ENCODE data around the gene IGSF23. TPM values are rescaled to one million over a fixed set of nuclear protein-coding genes. Genes with fewer than 3 reads are reported as not detected.

IGSF23 gene
- total RNA-seq, 1 donor from 2014 or later: not detected

- Mint-ChIP-seq H3K27ac (no peak overlapping the region), H3K4me3 (no peak overlapping the region), H3K9me3 (peaks cover 5% of the 10 kb centered on the region), H3K27me3 (peaks cover 6% of the 10 kb centered on the region), H3K4me1 (no peaks in the 10 kb centered on the region), H3K36me3 (ENCODE audit: low read depth) (no peaks in the 10 kb centered on the region)
- no peak for DNase-seq
- TF ChIP-seq, protein P1, sequence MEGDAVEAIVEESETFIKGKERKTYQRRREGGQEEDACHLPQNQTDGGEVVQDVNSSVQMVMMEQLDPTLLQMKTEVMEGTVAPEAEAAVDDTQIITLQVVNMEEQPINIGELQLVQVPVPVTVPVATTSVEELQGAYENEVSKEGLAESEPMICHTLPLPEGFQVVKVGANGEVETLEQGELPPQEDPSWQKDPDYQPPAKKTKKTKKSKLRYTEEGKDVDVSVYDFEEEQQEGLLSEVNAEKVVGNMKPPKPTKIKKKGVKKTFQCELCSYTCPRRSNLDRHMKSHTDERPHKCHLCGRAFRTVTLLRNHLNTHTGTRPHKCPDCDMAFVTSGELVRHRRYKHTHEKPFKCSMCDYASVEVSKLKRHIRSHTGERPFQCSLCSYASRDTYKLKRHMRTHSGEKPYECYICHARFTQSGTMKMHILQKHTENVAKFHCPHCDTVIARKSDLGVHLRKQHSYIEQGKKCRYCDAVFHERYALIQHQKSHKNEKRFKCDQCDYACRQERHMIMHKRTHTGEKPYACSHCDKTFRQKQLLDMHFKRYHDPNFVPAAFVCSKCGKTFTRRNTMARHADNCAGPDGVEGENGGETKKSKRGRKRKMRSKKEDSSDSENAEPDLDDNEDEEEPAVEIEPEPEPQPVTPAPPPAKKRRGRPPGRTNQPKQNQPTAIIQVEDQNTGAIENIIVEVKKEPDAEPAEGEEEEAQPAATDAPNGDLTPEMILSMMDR (IDR thresholded peaks at IDR 0.05): no peak
- POLR2A ChIA-PET: no interaction called here
- ATAC-seq (ENCODE audit: low read depth): no peak
- CTCF ChIA-PET: no interaction called here
- intact Hi-C loops (cut with micrococcal nuclease): no loop called here
These were observed 32.1 kb upstream of the IGSF23 start for GRCh38 chr19:44581288-44581687.

DNA sequence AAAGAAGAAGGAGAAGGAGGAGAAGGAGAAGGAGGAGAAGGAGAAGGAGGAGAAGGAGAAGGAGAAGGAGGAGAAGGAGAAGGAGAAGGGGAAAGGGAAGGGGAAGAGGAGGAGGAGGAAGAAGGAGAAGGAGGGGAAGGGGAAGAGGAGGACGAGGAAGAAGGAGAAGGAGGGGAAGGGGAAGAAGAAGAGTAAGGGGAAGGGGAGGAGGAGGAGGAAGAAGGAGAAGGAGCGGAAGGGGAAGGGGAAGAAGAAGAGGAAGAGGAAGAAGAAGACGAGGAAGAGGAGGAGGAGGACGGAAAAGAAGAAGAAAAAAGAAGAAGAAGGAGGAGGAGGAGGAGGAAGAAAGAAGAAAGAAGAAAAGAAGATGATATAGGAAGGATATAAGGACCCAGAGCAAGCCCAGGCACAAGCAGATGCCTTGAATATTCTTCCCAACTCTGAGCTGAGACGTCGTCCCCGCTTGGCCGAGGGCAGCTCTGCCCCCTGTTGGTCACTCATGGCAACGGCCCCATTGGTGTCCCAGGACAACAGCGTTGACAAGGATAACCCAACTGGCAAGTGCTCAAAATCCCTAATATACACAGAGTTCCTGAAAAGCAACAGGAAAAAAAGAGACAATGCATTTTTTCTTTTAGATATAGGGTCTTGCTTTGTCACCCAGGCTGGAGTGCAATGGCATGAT, 30.6 kb upstream of the IGSF23 start:
- intact Hi-C loops (cut with micrococcal nuclease): no loop called here
- no peaks in the 10 kb centered on the region for H3K4me1 Mint-ChIP-seq

GRCh38 chr19:44585371-44586133, 27.8 kb upstream of the IGSF23 start:
- no peak for ATAC-seq (ENCODE audit: low read depth)
- ChIA-PET POLR2A (no interaction called here), CTCF (no interaction called here)
- H3K27me3 Mint-ChIP-seq: peaks cover 6% of the 10 kb centered on the region
- H3K27ac Mint-ChIP-seq: no peak overlapping the region
- DNase-seq: no peak
- TF ChIP-seq, protein P1 (IDR thresholded peaks at IDR 0.05): no peak
- H3K4me3 Mint-ChIP-seq: no peak overlapping the region
- H3K36me3 Mint-ChIP-seq (ENCODE audit: low read depth): no peaks in the 10 kb centered on the region
- intact Hi-C loops (cut with micrococcal nuclease): no loop called here
- peaks cover 7% of the 10 kb centered on the region for H3K9me3 Mint-ChIP-seq
- H3K4me1 Mint-ChIP-seq: no peaks in the 10 kb centered on the region

More for the DNA sequence above, 30.6 kb upstream of the IGSF23 start:
- peaks cover 10% of the 10 kb centered on the region for H3K9me3 Mint-ChIP-seq
- H3K36me3 Mint-ChIP-seq (ENCODE audit: low read depth): no peaks in the 10 kb centered on the region
- no peak overlapping the region for H3K4me3 Mint-ChIP-seq
- CTCF ChIA-PET: no interaction called here
- POLR2A ChIA-PET: no interaction called here
- H3K27me3 Mint-ChIP-seq: peaks cover 6% of the 10 kb centered on the region
- no peak for ATAC-seq (ENCODE audit: low read depth)
- TF ChIP-seq, protein P1 (IDR thresholded peaks at IDR 0.05): no peak
- DNase-seq: no peak
- H3K27ac Mint-ChIP-seq: no peak overlapping the region

GRCh38 chr19:44587963-44588770, 25.2 kb upstream of the IGSF23 start:
- Mint-ChIP-seq H3K27ac (no peak overlapping the region), H3K36me3 (ENCODE audit: low read depth) (no peaks in the 10 kb centered on the region), H3K4me3 (no peak overlapping the region), H3K9me3 (peaks cover 11% of the 10 kb centered on the region), H3K4me1 (no peaks in the 10 kb centered on the region), H3K27me3 (peaks cover 11% of the 10 kb centered on the region)
- TF ChIP-seq, protein P1 (IDR thresholded peaks at IDR 0.05): no peak
- DNase-seq: no peak
- CTCF ChIA-PET: no interaction called here
- POLR2A ChIA-PET: no interaction called here
- intact Hi-C loops (cut with micrococcal nuclease): no loop called here
- ATAC-seq (ENCODE audit: low read depth): no peak

- intact Hi-C loops (cut with micrococcal nuclease): no loop called here
- Mint-ChIP-seq H3K27me3 (peaks cover 8% of the 10 kb centered on the region), H3K36me3 (ENCODE audit: low read depth) (no peaks in the 10 kb centered on the region), H3K4me1 (no peaks in the 10 kb centered on the region), H3K27ac (no peak overlapping the region), H3K9me3 (peaks cover 11% of the 10 kb centered on the region), H3K4me3 (no peak overlapping the region)
- ATAC-seq (ENCODE audit: low read depth) (no peak), DNase-seq (no peak)
- ChIA-PET POLR2A (no interaction called here), CTCF (no interaction called here)
- TF ChIP-seq, protein P1 (IDR thresholded peaks at IDR 0.05): no peak
These were observed 24.6 kb upstream of the IGSF23 start for GRCh38 chr19:44588771-44589112.

Data from activated B cell treated with CpG ODN at 0.5 μM for 24 hours (primary cell).